ENCODE data around the gene SIMC1.
"Not testable (repeated sequence)": the region's sequence is repeated elsewhere in the genome, so short reads cannot be mapped to it uniquely, and the experiment has no call there.

GRCh38 chr5:176196781-176197180 is 41.4 kb upstream of the SIMC1 start:
- not testable (repeated sequence) for TF ChIP-seq CTCF, POLR2A (IDR thresholded peaks at IDR 0.05)
